Muscle of leg (tissue), 11 donors: ENCODE data around the gene MAK. TPM values are rescaled to one million over a fixed set of nuclear protein-coding genes. Genes with fewer than 3 reads are reported as not detected.

Experiments used
- DNase-seq: peaks from one replicate; pipeline ENCODE4 v3.0.0; 2013
- H3K27ac ChIP-seq: one replicate; pipeline ENCODE4 v1.5.1; 2013; ENCODE audit warnings: mild to moderate bottlenecking, low read length, control low read depth
- H3K27me3 ChIP-seq: one replicate; pipeline ENCODE4 v1.6.1; 2013; ENCODE audit warnings: low read length; ENCODE audit not compliant: control insufficient read depth, insufficient read depth
- H3K36me3 ChIP-seq: one replicate; pipeline ENCODE4 v1.6.1; 2013; ENCODE audit warnings: low read length; ENCODE audit not compliant: control insufficient read depth, insufficient read depth
- H3K4me1 ChIP-seq: one replicate; pipeline ENCODE4 v1.6.1; 2013; ENCODE audit warnings: low read length; ENCODE audit not compliant: control insufficient read depth, insufficient read depth
- H3K4me3 ChIP-seq: one replicate; pipeline ENCODE4 v1.5.1; 2013; ENCODE audit warnings: low read length, control low read depth
- H3K9me3 ChIP-seq: replicated peaks from 2 replicates; pipeline ENCODE4 v1.6.1; 2013; ENCODE audit warnings: low read depth, low read length; ENCODE audit not compliant: control insufficient read depth
- WGBS: methylation state at CpG from one replicate; pipeline ENCODE4 v1.1.5; 2013; ENCODE audit warnings: missing lambda C conversion rate; ENCODE audit not compliant: insufficient coverage; 5-methylcytosine and 5-hydroxymethylcytosine counted together
- polyA plus RNA-seq, 8 donors: library from polyadenylated mRNA; unstranded; fragments of 120-200 nt; gene quantifications; one replicate each; pipeline versions ENCODE4 v1.2.1 to v1.2.3, GENCODE V29; 2013; ENCODE audit warnings: inconsistent platforms in 1 of 8, low replicate concordance in 1 of 8; ENCODE audit not compliant: insufficient read length in 8 of 8, insufficient read depth in 1 of 8
- total RNA-seq: library from RNA; stranded (reverse); fragments of 120-200 nt; gene quantifications from one replicate; pipeline ENCODE4 v1.2.4, GENCODE V29; 2013

Gene MAK
- total and polyA plus RNA-seq, 9 donors: 0.04 to 0.65 (median 0.25) TPM

- H3K27me3 ChIP-seq: no peaks in the 10 kb centered on the region
- peaks cover 12% of the 10 kb centered on the region for H3K36me3 ChIP-seq
- H3K4me1 ChIP-seq: peaks cover 23% of the 10 kb centered on the region
- 41% methylated on average over 48 of the region's 49 CpGs for WGBS
- no peaks in the 10 kb centered on the region for H3K9me3 ChIP-seq
- H3K27ac ChIP-seq: peak overlapping the region; percentile 73
- DNase-seq: peak; percentile 59
- peak overlapping the region; percentile 52 for H3K4me3 ChIP-seq
These were observed 117.9 kb downstream of the MAK start for GRCh38 chr6:10720265-10720959.

- no peaks in the 10 kb centered on the region for H3K27me3 ChIP-seq
- H3K9me3 ChIP-seq: no peaks in the 10 kb centered on the region
- WGBS: 69% methylated on average over 16 of the region's 21 CpGs
- peak; percentile 74 for DNase-seq
- peak overlapping the region; percentile 52 for H3K4me3 ChIP-seq
- peaks cover 7% of the 10 kb centered on the region for H3K36me3 ChIP-seq
- H3K4me1 ChIP-seq: peaks cover 23% of the 10 kb centered on the region
- H3K27ac ChIP-seq: peak overlapping the region; percentile 73
These were observed 118.4 kb downstream of the MAK start for GRCh38 chr6:10719964-10720264.

- Histone ChIP-seq H3K4me1 (peaks cover 18% of the 10 kb centered on the region), H3K27me3 (no peaks in the 10 kb centered on the region), H3K9me3 (no peaks in the 10 kb centered on the region), H3K27ac (no peak overlapping the region), H3K36me3 (peaks cover 2% of the 10 kb centered on the region), H3K4me3 (peak overlapping the region; percentile 52)
- DNase-seq: no peak
- WGBS: 87% methylated on average over 7 of the region's 8 CpGs
These were observed 118.9 kb downstream of the MAK start for GRCh38 chr6:10719296-10719963.

- H3K27ac ChIP-seq: no peak overlapping the region
- no peak overlapping the region for H3K4me3 ChIP-seq
- H3K36me3 ChIP-seq: peaks cover 3% of the 10 kb centered on the region
- H3K9me3 ChIP-seq: no peaks in the 10 kb centered on the region
- H3K4me1 ChIP-seq: no peaks in the 10 kb centered on the region
- no peak for DNase-seq
- 74% methylated on average over 8 of the region's 8 CpGs for WGBS
- no peaks in the 10 kb centered on the region for H3K27me3 ChIP-seq
These were observed 124.4 kb downstream of the MAK start for GRCh38 chr6:10713962-10714361.

Other genes with a start within 250 kb of the MAK start
- 2.7 TPM for gene C6orf52, start 143.9 kb downstream of the MAK start, total RNA-seq
- 1 to 10 TPM in 7 of 8 donors, under 1 TPM in 1; 0.64 to 2.5 (median 1.4) TPM for gene C6orf52, start 143.9 kb downstream of the MAK start, polyA plus RNA-seq
- 19.7 TPM for gene PAK1IP1, start 143.6 kb downstream of the MAK start, total RNA-seq
- gene PAK1IP1, start 143.6 kb downstream of the MAK start, polyA plus RNA-seq: 10 to 100 TPM; 14.4 to 21.3 (median 17.5) TPM
- 97.0 TPM for gene TMEM14C, start 115.5 kb downstream of the MAK start, total RNA-seq
- 100 to 1,000 TPM in 7 of 8 donors, 10 to 100 TPM in 1; 98.8 to 117 (median 106) TPM for gene TMEM14C, start 115.5 kb downstream of the MAK start, polyA plus RNA-seq
- gene TMEM14B, start 90.7 kb downstream of the MAK start, total RNA-seq: 74.1 TPM
- 10 to 100 TPM; 61.4 to 70.3 (median 68.9) TPM for gene TMEM14B, start 90.7 kb downstream of the MAK start, polyA plus RNA-seq
- not detected for gene GCM2, start 43.5 kb upstream of the MAK start, total RNA-seq
- not detected for gene GCM2, start 43.5 kb upstream of the MAK start, polyA plus RNA-seq
- gene SYCP2L, start 48.5 kb upstream of the MAK start, total RNA-seq: 2.6 TPM
- gene SYCP2L, start 48.5 kb upstream of the MAK start, polyA plus RNA-seq: 1 to 10 TPM in 6 of 8 donors, under 1 TPM in 2; 0.59 to 3.5 (median 2.0) TPM
- gene ELOVL2, start 205.8 kb upstream of the MAK start, total RNA-seq: 1.5 TPM
- 1 to 10 TPM; 2.0 to 3.6 (median 2.7) TPM for gene ELOVL2, start 205.8 kb upstream of the MAK start, polyA plus RNA-seq